Esophagus muscularis mucosa (tissue), 4 donors: ENCODE results near the gene SGCG. TPM values are rescaled to one million over a fixed set of nuclear protein-coding genes. Genes with fewer than 3 reads are reported as not detected.

ENCODE experiments used
- small RNA-seq, 3 donors: library from RNA; depleted of rRNA; stranded (forward); fragments of <200 nt; gene quantifications; one replicate each; pipeline ENCODE3, GENCODE V24; 2016
- total RNA-seq, 4 donors: library from RNA; depleted of rRNA; stranded (reverse); fragments of >200 nt; gene quantifications; one replicate each; pipeline versions ENCODE4 v1.1.0 to v1.2.1, GENCODE V29; 2016

SGCG gene
- total RNA-seq, 4 donors from 2014 or later, result 0.42 to 1.7 (median 1.1) TPM

Small RNAs within 50 kb of the gene (small RNA-seq; reads per million reads assigned to genes)
- gene RNU6-58P, result 0 reads per million in 3 donors
- 0 reads per million in 3 donors for gene RNY3P4
